ENCODE measurements around the gene WDR43.

Gene WDR43

GRCh38 chr2:28906821-28907220 lies 12.4 kb downstream of the WDR43 start:
- H3K4me3 ChIP-seq (ENCODE audit: low read depth, low read length), result no peak overlapping the region

- H3K4me3 ChIP-seq (ENCODE audit: low read depth, low read length), result no peak overlapping the region
Measured at GRCh38 chr2:28908172-28908571, 13.7 kb downstream of the WDR43 start.

GRCh38 chr2:28909655-28910353 lies 15.3 kb downstream of the WDR43 start:
- H3K4me3 ChIP-seq (ENCODE audit: low read depth, low read length), result no peak overlapping the region

- no peak overlapping the region for H3K4me3 ChIP-seq (ENCODE audit: low read depth, low read length)
Measured at GRCh38 chr2:28915939-28916338, 21.5 kb downstream of the WDR43 start.

GRCh38 chr2:28926847-28927246 lies 32.4 kb downstream of the WDR43 start:
- H3K4me3 ChIP-seq (ENCODE audit: low read depth, low read length), result no peak overlapping the region

- H3K4me3 ChIP-seq (ENCODE audit: low read depth, low read length), result no peak overlapping the region
Measured at GRCh38 chr2:28927469-28927868, 33.0 kb downstream of the WDR43 start.

- no peak overlapping the region for H3K4me3 ChIP-seq (ENCODE audit: low read depth, low read length)
Measured at GRCh38 chr2:28927878-28928277, 33.4 kb downstream of the WDR43 start.

- H3K4me3 ChIP-seq (ENCODE audit: low read depth, low read length), result no peak overlapping the region
Measured at GRCh38 chr2:28929581-28929980, 35.1 kb downstream of the WDR43 start.

GRCh38 chr2:28930205-28930604 lies 35.7 kb downstream of the WDR43 start:
- no peak overlapping the region for H3K4me3 ChIP-seq (ENCODE audit: low read depth, low read length)

- H3K4me3 ChIP-seq (ENCODE audit: low read depth, low read length), result no peak overlapping the region
Measured at GRCh38 chr2:28934769-28935168, 40.3 kb downstream of the WDR43 start.

GRCh38 chr2:28941008-28941407 lies 46.5 kb downstream of the WDR43 start:
- no peak overlapping the region for H3K4me3 ChIP-seq (ENCODE audit: low read depth, low read length)

GRCh38 chr2:28944535-28945248 lies 50.2 kb downstream of the WDR43 start:
- H3K4me3 ChIP-seq (ENCODE audit: low read depth, low read length), result no peak overlapping the region

GRCh38 chr2:28948160-28948559 lies 53.7 kb downstream of the WDR43 start:
- no peak overlapping the region for H3K4me3 ChIP-seq (ENCODE audit: low read depth, low read length)

GRCh38 chr2:28949190-28949589 lies 54.7 kb downstream of the WDR43 start:
- H3K4me3 ChIP-seq (ENCODE audit: low read depth, low read length), result no peak overlapping the region

GRCh38 chr2:28949617-28950305 lies 55.3 kb downstream of the WDR43 start:
- H3K4me3 ChIP-seq (ENCODE audit: low read depth, low read length), result no peak overlapping the region

GRCh38 chr2:28950941-28951630 lies 56.6 kb downstream of the WDR43 start:
- H3K4me3 ChIP-seq (ENCODE audit: low read depth, low read length), result no peak overlapping the region

- no peak overlapping the region for H3K4me3 ChIP-seq (ENCODE audit: low read depth, low read length)
Measured at GRCh38 chr2:28951910-28952835, 57.7 kb downstream of the WDR43 start.

GRCh38 chr2:28952836-28953211 lies 58.4 kb downstream of the WDR43 start:
- H3K4me3 ChIP-seq (ENCODE audit: low read depth, low read length), result no peak overlapping the region

- H3K4me3 ChIP-seq (ENCODE audit: low read depth, low read length), result no peak overlapping the region
Measured at GRCh38 chr2:28955467-28955866, 61.0 kb downstream of the WDR43 start.

GRCh38 chr2:28956415-28956826 lies 62.0 kb downstream of the WDR43 start:
- no peak overlapping the region for H3K4me3 ChIP-seq (ENCODE audit: low read depth, low read length)

Data from iPS-11a (cell line).